Adipocyte (in vitro differentiated cells): ENCODE results near the gene FAM167B.
"Not testable (repeated sequence)": the region's sequence is repeated elsewhere in the genome, so short reads cannot be mapped to it uniquely, and the experiment has no call there.

Experiments
- DNase-seq: peaks from one replicate; pipeline ENCODE4 v3.0.0-alpha.2; 2015; ENCODE audit warnings: low read depth
- H3K27me3 ChIP-seq: replicated peaks from 2 replicates; pipeline ENCODE4 v1.7.0; 2013; ENCODE audit warnings: mild to moderate bottlenecking, low read length, moderate library complexity; ENCODE audit not compliant: control insufficient read depth, insufficient read depth
- H3K36me3 ChIP-seq: 2 replicates; pipeline ENCODE4 v1.7.0; 2013; ENCODE audit warnings: low read length, mild to moderate bottlenecking, moderate library complexity; ENCODE audit not compliant: control insufficient read depth, insufficient read depth, severe bottlenecking
- H3K4me1 ChIP-seq: 2 replicates; pipeline ENCODE4 v1.7.0; 2013; ENCODE audit warnings: mild to moderate bottlenecking, low read length, moderate library complexity; ENCODE audit not compliant: control insufficient read depth, insufficient read depth
- H3K4me3 ChIP-seq: 2 replicates; pipeline ENCODE4 v1.7.0; 2013; ENCODE audit warnings: mild to moderate bottlenecking, low read length, moderate library complexity
- H3K9ac ChIP-seq: 2 replicates; pipeline ENCODE4 v1.7.0; 2013; ENCODE audit warnings: mild to moderate bottlenecking, low read length, moderate library complexity
- H3K9me3 ChIP-seq: 2 replicates; pipeline ENCODE4 v1.7.0; 2013; ENCODE audit warnings: mild to moderate bottlenecking, low read length, moderate library complexity; ENCODE audit not compliant: control insufficient read depth

The FAM167B gene

DNA sequence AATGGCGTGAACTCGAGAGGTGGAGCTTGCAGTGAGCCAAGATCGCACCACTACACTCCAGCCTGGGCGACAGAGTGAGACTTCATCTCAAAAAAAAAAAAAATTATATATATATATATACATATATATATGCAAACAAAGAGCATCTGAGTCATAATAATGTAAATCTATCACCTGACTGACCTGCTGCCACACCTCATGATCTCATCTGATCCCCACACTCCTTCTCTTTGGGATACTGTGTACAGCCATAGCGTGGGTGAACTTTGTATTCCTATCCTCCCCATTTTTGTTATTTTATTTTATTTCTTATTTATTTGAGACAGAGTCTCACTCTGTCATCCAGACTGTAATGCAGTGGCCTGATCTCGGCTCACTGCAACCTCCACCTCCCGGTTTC, 42.2 kb downstream of the FAM167B start:
- Histone ChIP-seq H3K9me3 (no peaks in the 10 kb centered on the region), H3K36me3 (no peaks in the 10 kb centered on the region), H3K9ac (no peak overlapping the region), H3K27me3 (no peaks in the 10 kb centered on the region), H3K4me3 (no peak overlapping the region), H3K4me1 (peaks cover 7% of the 10 kb centered on the region)
- DNase-seq = no peak

DNA sequence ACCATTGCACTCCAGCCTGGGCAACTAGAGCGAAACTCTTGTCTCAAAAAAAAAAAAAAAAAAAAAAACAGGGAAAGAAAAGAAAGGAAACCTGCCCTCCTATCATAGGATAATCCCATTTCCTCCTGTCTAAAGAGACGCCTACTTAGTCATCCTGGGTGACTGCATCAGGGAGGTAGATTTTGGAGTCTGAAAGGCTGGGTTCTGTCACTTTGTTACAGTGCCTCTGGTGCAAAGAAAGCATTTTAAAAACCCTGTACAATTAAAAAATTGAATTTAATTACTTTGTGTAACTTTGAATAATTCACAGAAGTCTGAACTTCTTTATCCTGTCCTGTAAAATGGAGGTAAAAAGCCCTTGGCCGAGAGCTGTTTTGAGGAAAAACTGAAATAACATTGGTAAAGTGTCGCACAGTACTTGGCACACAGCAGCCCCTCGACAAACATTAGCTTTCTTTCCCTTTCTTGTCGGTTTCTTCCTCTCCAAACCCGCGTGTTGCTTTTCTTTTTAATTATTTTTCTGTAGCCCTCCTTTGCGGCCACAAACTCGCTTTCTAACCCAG, 44.2 kb downstream of the FAM167B start:
- no peaks in the 10 kb centered on the region for H3K27me3 ChIP-seq
- no peaks in the 10 kb centered on the region for H3K36me3 ChIP-seq
- peak overlapping the region; percentile 75 for H3K9ac ChIP-seq
- peaks cover 7% of the 10 kb centered on the region for H3K4me1 ChIP-seq
- peak; percentile 39 for DNase-seq
- peak overlapping the region; percentile 90 for H3K4me3 ChIP-seq
- no peaks in the 10 kb centered on the region for H3K9me3 ChIP-seq

DNA sequence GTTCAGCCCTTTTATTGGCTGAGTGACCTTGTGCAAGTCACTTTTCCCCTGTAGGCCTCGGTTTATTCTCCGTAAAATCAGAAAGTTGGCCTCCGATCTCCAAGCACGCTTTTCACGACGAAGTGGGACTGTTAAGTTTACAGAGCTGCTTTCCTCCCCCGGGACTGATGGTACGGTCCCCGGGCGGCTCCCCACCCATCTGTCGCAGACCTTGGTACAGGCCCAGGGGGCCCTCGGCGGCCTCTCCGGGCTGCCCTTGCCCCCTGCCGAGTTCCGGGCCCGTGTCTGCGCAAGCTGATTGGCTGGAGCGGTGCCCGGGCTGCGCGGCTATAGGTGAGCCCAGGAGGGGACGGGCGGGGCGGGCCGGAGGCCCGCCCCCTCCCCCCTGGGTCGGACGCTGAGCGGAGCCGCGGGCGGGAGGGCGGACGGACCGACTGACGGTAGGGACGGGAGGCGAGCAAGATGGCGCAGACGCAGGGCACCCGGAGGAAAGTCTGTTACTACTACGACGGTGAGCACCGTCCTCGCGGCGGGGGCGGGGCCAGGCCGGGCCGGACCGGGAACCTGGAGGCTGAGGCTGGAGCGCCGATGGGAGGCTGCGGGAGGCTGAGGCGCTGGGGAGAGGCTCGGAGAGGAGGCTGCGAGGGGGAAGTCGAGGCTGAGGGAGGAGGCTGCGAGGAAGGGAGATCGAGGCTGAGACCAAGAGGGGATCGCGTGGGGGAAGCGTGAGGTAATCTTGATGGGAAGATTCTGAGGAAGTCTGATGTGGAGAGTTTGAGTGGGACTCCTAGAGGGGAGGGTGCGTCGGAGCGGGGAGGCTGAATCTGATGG, 44.9 kb downstream of the FAM167B start, which contains the start of gene HDAC1:
Gene HDAC1 (plus strand): TSS at position 376 of the 831 bp plus-strand sequence. CDS start 87 bp downstream, at position 463.
- Histone ChIP-seq H3K9me3 (no peaks in the 10 kb centered on the region), H3K36me3 (no peaks in the 10 kb centered on the region), H3K4me3 (peak within 1 kb of the TSS; percentile 90), H3K27me3 (no peaks in the 10 kb centered on the region), H3K4me1 (peaks cover 7% of the 10 kb centered on the region), H3K9ac (peak within 1 kb of the TSS; percentile 90)
- peak; percentile 93 for DNase-seq

DNA sequence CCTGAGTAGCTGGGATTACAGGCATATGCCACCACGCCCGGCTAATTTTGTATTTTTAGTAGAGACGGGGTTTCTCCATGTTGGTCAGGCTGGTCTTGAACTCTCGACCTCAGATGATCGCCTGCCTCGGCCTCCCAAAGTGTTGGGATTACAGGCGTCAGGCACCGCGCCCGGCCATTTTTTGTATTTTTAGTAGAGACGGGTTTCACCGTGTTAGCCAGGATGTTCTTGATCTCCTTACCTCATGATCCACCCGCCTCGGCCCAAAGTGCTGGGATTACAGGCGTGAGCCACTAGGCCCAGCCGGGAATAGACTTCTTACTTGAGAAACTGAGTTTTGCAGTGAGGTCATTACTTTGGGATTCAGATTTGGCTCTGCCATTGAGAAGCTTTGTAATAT, 51.2 kb downstream of the FAM167B start:
- H3K4me3 ChIP-seq, H3K27me3 ChIP-seq, H3K9me3 ChIP-seq, H3K4me1 ChIP-seq, H3K9ac ChIP-seq, DNase-seq, H3K36me3 ChIP-seq: not testable (repeated sequence)
